GM12873 (cell line): ENCODE results near the gene TCEAL5.

Experiments used
- TF ChIP-seq, protein P1 (sequence below): IDR thresholded peaks from 2 replicates; pipeline ENCODE4 v1.5.1; 2012; ENCODE audit warnings: low read depth, mild to moderate bottlenecking, moderate library complexity, low read length, control low read depth; ENCODE audit not compliant: insufficient read depth; ENCODE audit errors: missing control alignments

TCEAL5 gene

DNA sequence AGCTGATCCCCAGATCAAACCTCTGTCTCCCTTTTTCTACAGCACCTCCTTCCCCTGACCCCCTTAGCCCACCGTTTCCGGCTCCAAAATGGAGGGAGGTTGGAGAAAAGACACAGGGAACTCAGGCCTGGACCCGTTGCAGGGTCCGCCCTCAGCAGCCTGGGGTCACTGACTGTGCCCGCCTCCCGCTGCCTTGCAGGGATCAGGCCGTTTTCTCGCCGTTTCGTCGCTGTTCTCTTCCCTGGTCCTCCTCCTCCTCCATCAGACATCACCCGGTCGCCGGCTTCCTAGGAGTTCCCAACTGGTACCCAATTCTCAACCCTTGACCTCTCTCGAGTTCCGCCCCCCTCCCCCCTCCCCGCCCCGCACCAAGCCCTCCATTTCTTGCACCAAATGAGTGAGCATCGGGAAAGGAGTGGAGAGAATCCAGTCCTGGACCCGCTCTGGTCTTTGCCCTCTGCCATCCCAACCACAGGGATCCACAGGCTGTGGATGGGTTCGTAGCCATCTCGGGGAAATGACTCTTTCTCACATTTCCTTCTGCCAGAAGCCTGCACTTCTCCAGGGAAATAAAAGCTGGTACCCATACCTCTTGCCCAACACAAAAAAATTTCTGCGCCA lies 493 bp downstream of the TCEAL5 start:
- TF ChIP-seq, protein P1, sequence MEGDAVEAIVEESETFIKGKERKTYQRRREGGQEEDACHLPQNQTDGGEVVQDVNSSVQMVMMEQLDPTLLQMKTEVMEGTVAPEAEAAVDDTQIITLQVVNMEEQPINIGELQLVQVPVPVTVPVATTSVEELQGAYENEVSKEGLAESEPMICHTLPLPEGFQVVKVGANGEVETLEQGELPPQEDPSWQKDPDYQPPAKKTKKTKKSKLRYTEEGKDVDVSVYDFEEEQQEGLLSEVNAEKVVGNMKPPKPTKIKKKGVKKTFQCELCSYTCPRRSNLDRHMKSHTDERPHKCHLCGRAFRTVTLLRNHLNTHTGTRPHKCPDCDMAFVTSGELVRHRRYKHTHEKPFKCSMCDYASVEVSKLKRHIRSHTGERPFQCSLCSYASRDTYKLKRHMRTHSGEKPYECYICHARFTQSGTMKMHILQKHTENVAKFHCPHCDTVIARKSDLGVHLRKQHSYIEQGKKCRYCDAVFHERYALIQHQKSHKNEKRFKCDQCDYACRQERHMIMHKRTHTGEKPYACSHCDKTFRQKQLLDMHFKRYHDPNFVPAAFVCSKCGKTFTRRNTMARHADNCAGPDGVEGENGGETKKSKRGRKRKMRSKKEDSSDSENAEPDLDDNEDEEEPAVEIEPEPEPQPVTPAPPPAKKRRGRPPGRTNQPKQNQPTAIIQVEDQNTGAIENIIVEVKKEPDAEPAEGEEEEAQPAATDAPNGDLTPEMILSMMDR: no peak

- TF ChIP-seq, protein P1: no peak
Measured at GRCh38 chrX:103274284-103274683, 2.3 kb downstream of the TCEAL5 start.

GRCh38 chrX:103258275-103258674 lies 18.3 kb downstream of the TCEAL5 start:
- TF ChIP-seq, protein P1: no peak

DNA sequence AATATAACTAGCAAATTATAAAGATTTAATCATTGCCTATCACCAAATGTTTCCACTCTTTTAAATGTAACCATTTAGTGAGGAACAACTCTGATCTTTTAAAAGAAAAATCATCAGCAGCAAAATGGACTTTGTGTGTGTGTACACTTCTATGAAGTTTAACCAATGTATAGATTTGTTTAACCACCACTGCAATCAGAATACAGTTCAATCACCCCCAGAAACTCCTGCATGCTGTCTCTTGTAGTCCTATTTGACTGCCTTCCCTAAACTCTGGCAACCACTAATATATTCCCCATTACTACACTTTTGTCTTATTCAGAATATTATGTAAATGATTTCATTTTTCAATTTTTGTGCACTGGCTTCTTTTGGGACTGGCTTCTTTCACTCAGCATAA lies 19.9 kb downstream of the TCEAL5 start:
- TF ChIP-seq, protein P1: no peak

DNA sequence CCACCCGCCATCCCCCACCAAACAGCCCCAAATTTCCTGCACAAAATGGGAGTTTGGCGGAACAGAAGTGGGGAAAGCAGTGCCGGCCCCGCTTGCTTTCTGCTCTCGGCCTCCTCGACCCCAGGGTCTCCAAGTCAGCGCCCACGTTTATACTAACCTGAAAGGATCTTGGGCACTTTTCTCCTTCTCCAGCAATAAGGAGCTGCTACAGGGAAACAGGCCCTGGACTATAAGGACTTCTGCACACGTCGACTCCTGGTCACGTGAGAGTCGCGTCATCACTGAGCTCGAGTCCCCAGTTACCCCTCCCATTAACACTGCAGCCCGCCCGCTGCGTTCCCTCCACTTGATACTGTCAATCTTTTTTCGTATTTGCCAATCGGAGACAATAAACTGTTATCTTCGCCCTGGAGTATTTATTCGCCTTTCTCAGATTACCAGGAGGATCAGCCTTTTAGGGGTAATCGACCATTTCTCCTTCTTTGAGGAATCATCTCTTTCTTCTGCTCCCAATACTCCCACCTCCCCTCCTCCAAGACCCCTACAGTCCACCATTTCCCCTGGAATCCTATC lies 21.5 kb downstream of the TCEAL5 start, which contains the start of gene TCEAL8:
Gene TCEAL8, minus strand, starts transcription at position 235 of the 573 bp plus-strand sequence. CDS start 1,176 bp downstream, outside the sequence.
- TF ChIP-seq, protein P1: no peak

- TF ChIP-seq, protein P1: no peak
Measured at GRCh38 chrX:103254171-103254824, 22.3 kb downstream of the TCEAL5 start.

DNA sequence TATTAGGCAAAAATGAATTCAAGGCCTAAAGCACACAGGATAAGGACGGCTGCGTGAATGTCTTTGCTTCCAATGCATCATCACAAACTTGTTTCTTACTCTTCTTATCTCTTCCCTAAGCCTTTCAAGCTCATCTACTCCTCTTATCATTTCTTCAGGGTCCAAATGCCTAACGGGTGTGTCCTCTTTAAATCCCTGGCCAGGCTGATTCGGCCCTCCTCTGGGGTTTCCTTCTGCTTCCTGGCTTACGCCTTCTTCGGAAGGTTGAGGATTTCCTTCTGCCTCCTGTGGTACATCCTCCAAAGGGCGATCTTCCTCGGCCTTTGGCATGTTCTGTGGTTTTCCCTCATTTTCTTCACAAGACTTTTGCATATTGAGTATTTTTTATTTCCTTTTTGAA lies 22.9 kb downstream of the TCEAL5 start:
- TF ChIP-seq, protein P1: no peak
